Panc1 (cell line): ENCODE data around the gene TUFT1. TPM values are rescaled to one million over a fixed set of nuclear protein-coding genes. Genes with fewer than 3 reads are reported as not detected.

Experiments used
- ATAC-seq: fragments of 200-7000 bp; cut with Tn5 transposase; 2 replicates; pipeline ENCODE4 v1.9.1; 2020; ENCODE audit warnings: mild to moderate bottlenecking, moderate library complexity
- BruUV-seq: library from RNA; stranded (reverse); fragments of 400-500 nt; replicated peaks from 2 replicates; lab custom pipeline; 2021; lab: Mats Ljungman, UMichigan
- CTCF ChIA-PET: fragments of 300-600 bp; sonication (Branson Sonifier 250); formaldehyde crosslinking; loops from one replicate; lab custom pipeline; 2022; ENCODE audit warnings: antibody characterized with exemption; lab: Charles Lee
- POLR2A ChIA-PET: fragments of 300-600 bp; sonication (Branson Sonifier 250); formaldehyde crosslinking; loops from one replicate; lab custom pipeline; 2022; ENCODE audit warnings: antibody characterized with exemption; lab: Charles Lee
- DNase-seq: peaks from one replicate; pipeline ENCODE4 v3.0.0-alpha.2; 2010; ENCODE audit warnings: low read depth, low spot score
- H3K27ac ChIP-seq: 2 replicates; pipeline ENCODE4 v1.5.1; 2011; ENCODE audit warnings: mild to moderate bottlenecking, low read length, inconsistent platforms
- H3K27me3 ChIP-seq: fragments of 200-500 bp; sonication (Bioruptor generic); 2 replicates; pipeline ENCODE4 v1.6.0; 2014; ENCODE audit warnings: low read length, inconsistent platforms; ENCODE audit not compliant: control insufficient read depth, insufficient read depth
- H3K36me3 ChIP-seq: fragments of 200-500 bp; sonication (Bioruptor generic); 2 replicates; pipeline ENCODE4 v1.5.1; 2014; ENCODE audit warnings: inconsistent platforms, mild to moderate bottlenecking, low read length, moderate library complexity; ENCODE audit not compliant: control insufficient read depth, insufficient read depth
- H3K4me1 ChIP-seq: 2 replicates; pipeline ENCODE4 v1.5.1; 2011; ENCODE audit warnings: inconsistent platforms, mild to moderate bottlenecking, low read length, moderate library complexity; ENCODE audit not compliant: control insufficient read depth, insufficient read depth
- H3K4me3 ChIP-seq, 2 experiments: 2 replicates each; pipeline ENCODE4 v1.5.1; 2011 to 2012; ENCODE audit warnings: low read depth in 2 of 2, low read length in 2 of 2, mild to moderate bottlenecking in 2 of 2, inconsistent platforms in 1 of 2, moderate library complexity in 1 of 2
- H3K9me3 ChIP-seq: fragments of 200-500 bp; sonication (Bioruptor generic); 2 replicates; pipeline ENCODE4 v1.5.1; 2014; ENCODE audit warnings: low read depth, mild to moderate bottlenecking, inconsistent platforms, low read length, moderate library complexity; ENCODE audit not compliant: control insufficient read depth, insufficient read depth
- CTCF ChIP-seq: fragments of 450-650 bp; IDR thresholded peaks from 2 replicates; pipeline ENCODE4 v1.5.1; 2017; ENCODE audit warnings: mild to moderate bottlenecking
- POLR2AphosphoS5 ChIP-seq: IDR thresholded peaks from 2 replicates; pipeline ENCODE4 v1.6.1; 2012; ENCODE audit warnings: mild to moderate bottlenecking, low read depth, low read length, moderate library complexity
- REST ChIP-seq, 2 experiments: IDR thresholded peaks; 2 replicates each; pipeline ENCODE4 v1.6.1; 2011 to 2012; ENCODE audit warnings: low read depth in 2 of 2, control low read depth in 1 of 2, low read length in 1 of 2, mild to moderate bottlenecking in 1 of 2, moderate library complexity in 1 of 2; ENCODE audit not compliant: insufficient read depth in 1 of 2
- SIN3A ChIP-seq: IDR thresholded peaks from 2 replicates; pipeline ENCODE4 v1.6.1; 2012; ENCODE audit warnings: low read depth, mild to moderate bottlenecking, low read length, moderate library complexity, borderline replicate concordance; ENCODE audit not compliant: insufficient read depth
- TCF7L2 ChIP-seq: IDR thresholded peaks from 2 replicates; pipeline ENCODE4 v1.6.1; 2011; ENCODE audit warnings: mild to moderate bottlenecking, low read depth, low read length, inconsistent platforms
- in situ Hi-C: cut with HindIII; loops from 2 replicates; pipeline ENCODE4 v1.10.0; 2016; ENCODE audit warnings: low sequenced_read_pairs, low pct_unique_long_range_greater_than_20kb
- intact Hi-C: fragments of 100-400 bp; cut with micrococcal nuclease; formaldehyde crosslinking; loops from one replicate; pipeline ENCODE4 v1.10.0; 2022; ENCODE audit not compliant: unreplicated experiment
- total RNA-seq: library from RNA; stranded (reverse); gene quantifications from one replicate; pipeline ENCODE4 v1.2.1, GENCODE V29; 2021; ENCODE audit not compliant: unreplicated experiment

The TUFT1 gene
- total RNA-seq, 1 experiment from 2014 or later: 66.4 TPM

- H3K4me3 ChIP-seq: no peak overlapping the region
- no peak for TF ChIP-seq TCF7L2
- no peak for TF ChIP-seq SIN3A
- TF ChIP-seq REST (IDR thresholded peaks at IDR 0.05; ENCODE audit: insufficient read depth in 1 of 2, low read depth in 2 of 2, low read length in 1 of 2): no peak
- TF ChIP-seq CTCF: no peak
- TF ChIP-seq POLR2AphosphoS5: no peak
- no peaks in the 10 kb centered on the region for H3K27me3 ChIP-seq
- ATAC-seq (no peak), DNase-seq (no peak)
- no TSS peak for BruUV-seq
- no peaks in the 10 kb centered on the region for H3K9me3 ChIP-seq
- POLR2A ChIA-PET: no interaction called here
- CTCF ChIA-PET: no interaction called here
- H3K36me3 ChIP-seq: no peaks in the 10 kb centered on the region
- H3K27ac ChIP-seq: no peak overlapping the region
- H3K4me1 ChIP-seq: no peaks in the 10 kb centered on the region; the same call in 1 of the 2 replicates
- intact Hi-C loops: no loop called here
- in situ Hi-C loops: no loop called here
Observed at GRCh38 chr1:151502035-151502700, 37.9 kb upstream of the TUFT1 start.

GRCh38 chr1:151502859-151503780, 37.0 kb upstream of the TUFT1 start:
- Histone ChIP-seq H3K4me1 (no peaks in the 10 kb centered on the region; the same call in 1 of the 2 replicates), H3K27me3 (no peaks in the 10 kb centered on the region), H3K9me3 (no peaks in the 10 kb centered on the region), H3K27ac (no peak overlapping the region), H3K36me3 (no peaks in the 10 kb centered on the region), H3K4me3 (no peak overlapping the region)
- ATAC-seq: peak; percentile 55
- CTCF ChIA-PET: no interaction called here
- in situ Hi-C loops (no loop called here), intact Hi-C loops (no loop called here)
- BruUV-seq: no TSS peak
- DNase-seq: no peak
- POLR2A ChIA-PET: no interaction called here
- no peak for TF ChIP-seq POLR2AphosphoS5
- no peak for TF ChIP-seq TCF7L2
- no peak for TF ChIP-seq SIN3A
- TF ChIP-seq CTCF: no peak
- TF ChIP-seq REST (IDR thresholded peaks at IDR 0.05; ENCODE audit: insufficient read depth in 1 of 2, low read depth in 2 of 2, low read length in 1 of 2): no peak
